ENCODE results near the gene SOHLH1. TPM values are rescaled to one million over a fixed set of nuclear protein-coding genes. Genes with fewer than 3 reads are reported as not detected.

The SOHLH1 gene
- total and polyA plus RNA-seq, 10 of the 15 experiments (the other 5 are each of a cell fraction or from before 2014, with no cell fraction given), result not detected

DNA sequence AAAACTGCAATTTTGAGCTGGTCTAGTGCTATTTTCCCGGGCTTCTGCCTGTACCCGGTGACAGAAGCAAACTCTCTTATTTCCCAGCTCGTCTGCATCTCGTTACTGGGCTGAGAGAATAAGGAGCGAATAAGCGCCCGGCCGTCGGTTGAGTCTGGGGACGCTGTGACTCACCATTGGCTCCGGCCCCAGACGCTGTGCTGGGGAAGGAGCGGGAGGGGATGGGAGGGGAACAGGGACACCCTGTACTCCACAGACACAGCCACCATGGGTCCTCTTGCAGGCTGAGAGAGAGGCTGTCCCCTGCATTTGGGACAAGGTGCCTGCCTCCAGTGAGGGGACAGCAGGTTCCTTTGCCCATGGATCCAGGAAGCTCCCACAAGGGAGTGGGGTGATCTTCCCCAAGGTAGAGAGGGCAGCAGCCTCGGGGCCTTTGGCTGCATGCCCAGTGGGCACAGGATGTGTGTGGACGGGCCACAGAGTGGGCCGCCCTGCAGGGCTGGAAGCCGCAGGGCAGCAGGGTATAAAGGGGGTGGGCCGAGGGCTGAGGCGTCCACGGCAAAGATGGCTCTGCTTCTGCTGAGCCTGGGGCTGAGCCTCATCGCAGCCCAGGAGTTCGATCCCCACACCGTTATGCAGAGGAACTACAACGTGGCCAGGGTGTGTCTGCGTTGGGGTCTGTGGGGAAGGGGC lies 36.4 kb downstream of the SOHLH1 start, which contains the start of gene LCN9 (continued):
- TF ChIP-seq JUNB (IDR thresholded peaks at IDR 0.05) (no peak), NFYA (IDR thresholded peaks at IDR 0.05; ENCODE audit: borderline replicate concordance, low read depth, low read length) (no peak), RAD51 (IDR thresholded peaks at IDR 0.05) (no peak)

DNA sequence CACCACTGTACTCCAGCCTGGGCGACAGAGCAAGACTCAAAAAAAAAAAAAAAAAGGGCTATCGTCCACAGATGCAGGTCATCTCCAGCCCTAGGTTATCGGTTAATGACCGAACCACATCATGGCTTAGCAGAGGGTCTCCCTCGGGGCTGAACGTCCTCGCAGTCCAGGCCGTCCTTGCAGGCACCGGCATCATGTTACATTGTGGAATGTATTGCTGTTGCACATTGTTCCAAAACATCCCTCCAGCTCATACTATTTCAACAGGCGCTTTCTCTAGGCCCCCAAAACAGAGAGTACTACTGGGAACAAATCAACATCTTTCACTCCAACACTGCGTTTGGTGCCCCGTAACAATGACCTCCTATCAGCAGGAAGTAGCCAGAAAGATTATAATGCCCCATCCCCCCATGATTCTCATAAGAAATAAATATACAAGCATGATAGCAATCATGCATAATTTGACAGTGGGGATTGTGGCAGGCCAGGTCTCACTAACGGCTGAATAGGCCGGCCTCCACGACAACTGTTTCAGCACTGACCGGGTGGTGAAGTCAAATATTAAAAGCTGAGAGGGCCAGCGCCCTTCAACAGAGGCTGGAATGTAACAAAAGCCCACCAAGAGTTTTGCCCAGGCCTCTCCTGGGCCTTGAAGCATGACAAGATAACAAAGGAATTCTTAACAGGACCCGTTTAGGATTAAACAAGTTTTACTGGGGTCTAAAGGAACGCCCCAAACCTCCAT lies 37.3 kb downstream of the SOHLH1 start:
- CTCF ChIA-PET, result no interaction called here
- no peak overlapping the region for H3K4me3 ChIP-seq
- no peak for ATAC-seq
- H3K9ac ChIP-seq (ENCODE audit: control insufficient read depth, insufficient read depth, low read length), result no peak overlapping the region
- no peaks in the 10 kb centered on the region for H4K20me1 ChIP-seq (ENCODE audit: control insufficient read depth, insufficient read depth)
- H3K36me3 ChIP-seq (ENCODE audit: control insufficient read depth in 2 of 2, insufficient read depth in 2 of 2, low read length in 1 of 2), result no peaks in the 10 kb centered on the region
- WGBS (ENCODE audit: insufficient coverage, insufficient replicate concordance, low lambda C conversion rate, missing lambda C conversion rate), result 52% methylated on average over 17 of the region's 19 CpGs
- no peaks in the 10 kb centered on the region for H3K9me3 ChIP-seq (replicated peaks; ENCODE audit: control insufficient read depth, insufficient read depth, low read length)
- DNase-seq (ENCODE audit: low read depth, low spot score), result no peak
- no peak overlapping the region for H2AFZ ChIP-seq (ENCODE audit: control insufficient read depth, low read depth, low read length)
- intact Hi-C loops (cut with micrococcal nuclease; ENCODE audit: unreplicated experiment) (no loop called here), in situ Hi-C loops (cut with MboI) (no loop called here)
- BruUV-seq (replicated peaks), result no TSS peak
- no peaks in the 10 kb centered on the region for H3K79me2 ChIP-seq (ENCODE audit: control insufficient read depth, insufficient read depth, low read length)
- H3K27me3 ChIP-seq (replicated peaks in 1 of 2; ENCODE audit: control insufficient read depth in 2 of 2, insufficient read depth in 2 of 2, low read length in 1 of 2), result no peaks in the 10 kb centered on the region; a peak in 1 of 4 replicates
- H3K4me2 ChIP-seq (ENCODE audit: control insufficient read depth, insufficient read depth), result no peak overlapping the region
- TF ChIP-seq SREBF1 (IDR thresholded peaks at IDR 0.05; ENCODE audit: low read length) (no peak), MTA2 (IDR thresholded peaks at IDR 0.05; ENCODE audit: low read depth) (no peak), NR2C1 (IDR thresholded peaks at IDR 0.05) (no peak), TCF12 (IDR thresholded peaks at IDR 0.05; ENCODE audit: low read depth, low read length) (no peak), RFX5 (IDR thresholded peaks at IDR 0.05; ENCODE audit: low read depth, low read length) (no peak), RAD21 (IDR thresholded peaks at IDR 0.05; ENCODE audit: insufficient read depth, low read depth, low read length) (no peak), HDAC2 (IDR thresholded peaks at IDR 0.05) (no peak), MTA3 (IDR thresholded peaks at IDR 0.05; ENCODE audit: borderline replicate concordance, low read length) (no peak), NR2F1 (conservative IDR thresholded peaks at IDR 0.05) (no peak), ATF7 (IDR thresholded peaks at IDR 0.05; ENCODE audit: low read depth) (no peak), IRF4 (IDR thresholded peaks at IDR 0.05; ENCODE audit: low read depth, low read length) (no peak), GATAD2B (conservative IDR thresholded peaks at IDR 0.05; ENCODE audit: low read depth) (no peak), BCL11A (IDR thresholded peaks at IDR 0.05; ENCODE audit: low read depth, low read length) (no peak), SMARCA5 (IDR thresholded peaks at IDR 0.05) (no peak), GABPA (IDR thresholded peaks at IDR 0.05; ENCODE audit: low read depth) (no peak), ZNF384 (IDR thresholded peaks at IDR 0.05; ENCODE audit: borderline replicate concordance, low read depth, low read length) (no peak), NFIC (IDR thresholded peaks at IDR 0.05; ENCODE audit: low read depth, low read length) (no peak), DPF2 (IDR thresholded peaks at IDR 0.05) (no peak)
- TF ChIP-seq, protein P1, sequence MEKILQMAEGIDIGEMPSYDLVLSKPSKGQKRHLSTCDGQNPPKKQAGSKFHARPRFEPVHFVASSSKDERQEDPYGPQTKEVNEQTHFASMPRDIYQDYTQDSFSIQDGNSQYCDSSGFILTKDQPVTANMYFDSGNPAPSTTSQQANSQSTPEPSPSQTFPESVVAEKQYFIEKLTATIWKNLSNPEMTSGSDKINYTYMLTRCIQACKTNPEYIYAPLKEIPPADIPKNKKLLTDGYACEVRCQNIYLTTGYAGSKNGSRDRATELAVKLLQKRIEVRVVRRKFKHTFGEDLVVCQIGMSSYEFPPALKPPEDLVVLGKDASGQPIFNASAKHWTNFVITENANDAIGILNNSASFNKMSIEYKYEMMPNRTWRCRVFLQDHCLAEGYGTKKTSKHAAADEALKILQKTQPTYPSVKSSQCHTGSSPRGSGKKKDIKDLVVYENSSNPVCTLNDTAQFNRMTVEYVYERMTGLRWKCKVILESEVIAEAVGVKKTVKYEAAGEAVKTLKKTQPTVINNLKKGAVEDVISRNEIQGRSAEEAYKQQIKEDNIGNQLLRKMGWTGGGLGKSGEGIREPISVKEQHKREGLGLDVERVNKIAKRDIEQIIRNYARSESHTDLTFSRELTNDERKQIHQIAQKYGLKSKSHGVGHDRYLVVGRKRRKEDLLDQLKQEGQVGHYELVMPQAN (conservative IDR thresholded peaks at IDR 0.05), result no peak
- H3K27ac ChIP-seq (ENCODE audit: control insufficient read depth, insufficient read depth), result no peak overlapping the region
- H3K4me1 ChIP-seq (ENCODE audit: control insufficient read depth, insufficient read depth, low read length), result no peaks in the 10 kb centered on the region
- POLR2A ChIA-PET, result no interaction called here
- SMC1A ChIA-PET (ENCODE audit: uncharacterized antibody, unreplicated experiment), result no interaction called here
- RAD21 ChIA-PET (ENCODE audit: unreplicated experiment), result no interaction called here
- FAIRE-seq, result no peak

Measured in GM12878 (cell line).